GM19395 (cell line): ENCODE results near the gene PIWIL4.
"Not testable (repeated sequence)": the region's sequence is repeated elsewhere in the genome, so short reads cannot be mapped to it uniquely, and the experiment has no call there.

Experiments used
- ATAC-seq: cut with Tn5 transposase; IDR thresholded peaks from one replicate; pipeline ENCODE4 v1.9.1; 2021; ENCODE audit warnings: mild to moderate bottlenecking, moderate library complexity; ENCODE audit not compliant: unreplicated experiment

Gene PIWIL4

DNA sequence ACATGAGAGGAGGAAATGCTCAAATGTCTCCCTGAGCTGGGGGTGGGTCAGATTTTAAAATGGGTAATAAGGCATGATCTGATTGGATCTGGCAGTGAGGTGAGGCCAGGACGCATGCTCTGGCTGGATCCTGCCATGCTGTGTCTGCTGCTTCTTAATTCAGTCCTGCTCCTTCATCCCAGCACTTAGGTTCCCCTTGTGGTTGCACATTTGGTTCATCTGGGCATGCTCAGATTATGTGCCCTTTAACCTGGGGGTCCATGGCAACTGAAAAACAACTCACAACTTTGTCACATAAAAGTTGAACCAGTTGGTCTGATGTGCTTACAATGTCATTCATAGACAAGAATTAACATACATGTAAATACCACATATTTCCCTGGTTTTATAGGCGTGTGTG lies 67.9 kb downstream of the PIWIL4 start:
- ATAC-seq: no peak

DNA sequence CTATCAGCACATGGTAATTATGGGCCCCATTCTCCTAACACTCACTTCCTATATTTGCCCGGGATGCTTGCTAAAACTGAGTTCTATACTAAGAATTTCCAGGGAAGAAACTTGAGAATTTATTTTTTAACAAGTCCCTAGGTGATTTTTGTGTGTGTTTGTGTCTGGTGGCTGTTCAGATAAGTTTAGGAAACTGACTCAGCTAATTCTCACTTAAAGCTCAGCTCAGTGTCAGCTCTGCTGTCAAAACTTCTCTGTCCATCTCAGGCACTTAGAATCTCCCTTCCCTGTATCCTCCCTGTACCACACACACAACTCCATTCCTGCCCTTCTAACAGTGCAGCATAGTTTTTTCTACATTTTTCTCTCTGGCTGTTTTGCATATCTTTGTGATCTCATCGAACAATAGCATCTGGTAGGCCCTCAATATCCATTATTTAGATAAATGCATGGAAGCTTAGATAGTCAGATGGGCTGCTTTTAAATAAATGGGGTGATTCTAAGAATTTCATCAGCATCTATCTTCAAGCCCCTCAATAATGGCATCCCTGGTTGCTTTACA lies 69.3 kb downstream of the PIWIL4 start:
- ATAC-seq: no peak

DNA sequence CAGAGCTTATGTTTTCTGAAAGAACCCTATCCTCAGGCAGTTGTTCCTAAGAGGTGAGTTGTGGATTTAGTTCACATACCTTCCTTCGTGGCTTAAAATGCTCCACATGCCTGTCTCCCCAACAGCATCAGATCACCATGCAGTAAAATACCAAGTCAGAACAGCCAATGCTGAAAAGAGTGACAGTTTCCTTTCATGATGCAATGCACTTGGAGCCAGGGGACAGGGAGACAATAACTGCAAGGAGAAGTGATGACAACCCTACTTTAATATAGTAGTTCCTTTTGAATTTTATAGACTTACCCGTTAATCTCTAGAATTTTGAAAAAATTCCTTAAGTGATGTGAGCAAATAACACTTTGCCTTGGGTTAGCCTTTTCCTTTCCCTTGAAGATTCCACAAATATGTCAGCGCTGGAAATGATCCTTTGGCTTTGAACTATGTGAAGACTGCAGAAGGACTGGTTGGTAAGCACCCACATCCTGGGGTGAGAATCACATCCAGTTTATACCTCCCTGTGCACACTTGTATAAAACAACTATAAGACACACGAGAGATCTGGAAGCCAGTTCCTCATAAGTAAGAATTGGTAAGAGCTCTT lies 71.2 kb downstream of the PIWIL4 start:
- no peak for ATAC-seq

DNA sequence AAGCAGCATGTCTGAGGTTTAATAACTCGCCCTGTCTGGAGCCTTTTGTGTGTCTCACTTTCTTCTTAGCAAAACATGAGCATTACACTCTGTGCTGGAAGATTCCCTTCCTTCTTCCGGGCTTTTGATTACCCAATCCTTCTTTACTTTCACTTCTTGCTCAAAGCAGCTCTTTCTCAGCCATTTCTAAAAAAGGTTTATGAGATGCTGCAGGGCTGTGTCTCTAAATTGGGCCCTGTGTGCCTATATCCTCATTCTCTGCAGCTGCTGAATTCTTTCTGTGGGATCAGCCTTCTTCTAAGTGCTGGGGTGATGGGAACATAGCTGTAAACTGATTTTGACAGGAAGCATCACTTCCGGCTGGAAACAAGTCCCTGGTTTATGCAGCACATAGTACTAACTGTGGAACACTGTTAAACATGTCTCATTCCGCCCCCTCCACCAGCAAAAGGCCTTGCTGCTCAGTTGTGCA lies 71.8 kb downstream of the PIWIL4 start:
- no peak for ATAC-seq

DNA sequence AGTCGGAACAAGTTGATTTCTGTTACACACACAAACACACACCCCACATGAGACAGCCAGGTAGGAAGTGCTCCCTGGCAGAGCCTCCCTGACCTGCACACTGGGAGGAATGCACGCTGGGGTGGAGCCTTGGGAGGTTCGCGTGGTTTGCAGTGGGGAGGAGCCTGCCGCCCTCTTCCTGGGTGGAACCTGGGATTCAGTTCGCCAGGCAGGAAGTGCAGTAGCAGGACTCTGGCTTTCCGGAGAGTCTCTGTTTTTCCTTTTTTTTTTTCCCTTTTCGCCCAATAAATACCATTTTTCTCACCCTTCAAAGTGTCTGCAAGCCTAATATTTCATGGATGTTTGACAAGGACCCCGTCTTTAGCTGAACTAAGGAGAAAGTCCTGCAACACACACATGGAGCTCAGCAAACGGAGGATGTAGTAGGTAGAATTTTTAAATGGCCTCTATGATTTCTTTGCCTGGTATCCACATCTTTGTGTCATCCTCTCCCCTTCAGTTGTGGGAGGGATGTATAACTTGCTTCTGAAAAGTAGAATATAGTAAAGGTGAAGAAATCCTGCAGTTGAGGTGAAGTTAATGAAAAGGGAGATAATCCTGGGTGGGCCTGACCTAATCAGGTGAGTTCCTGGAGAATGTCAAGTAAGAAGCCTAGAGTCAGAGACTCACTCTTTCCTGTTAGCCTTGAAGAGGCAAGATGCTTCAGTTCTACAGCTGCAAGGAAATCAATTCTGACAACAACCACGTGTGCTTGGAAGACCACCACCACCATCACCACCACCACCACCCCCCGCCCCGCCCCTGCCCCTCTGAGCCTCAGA lies 72.9 kb downstream of the PIWIL4 start:
- ATAC-seq: no peak

DNA sequence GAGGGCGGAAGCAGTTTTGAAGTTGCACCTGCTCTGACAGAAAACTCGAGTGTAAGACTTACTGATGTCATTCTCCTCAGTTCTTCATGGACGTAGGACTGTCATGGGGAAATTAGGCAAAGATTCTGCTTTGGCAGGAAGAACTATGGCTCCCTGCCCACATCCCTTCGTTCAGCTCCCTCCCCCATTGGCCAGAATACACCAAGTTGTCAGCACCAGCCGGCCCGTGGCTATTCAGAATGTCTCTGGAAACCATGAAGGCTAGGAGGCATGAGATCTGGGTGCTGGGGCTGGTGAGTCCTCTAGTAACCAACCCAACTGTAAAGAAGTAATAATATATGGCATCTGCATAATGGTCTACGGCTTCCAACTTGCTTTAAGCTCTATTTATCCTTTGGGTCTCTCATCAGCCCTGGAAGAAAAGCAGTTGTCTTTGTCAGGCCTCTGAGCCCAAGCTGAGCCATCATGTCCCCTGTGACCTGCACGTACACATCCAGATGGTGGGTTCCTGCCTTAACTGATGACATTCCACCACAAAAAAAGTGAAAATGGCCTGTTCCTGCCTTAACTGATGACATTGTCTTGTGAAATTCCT lies 74.1 kb downstream of the PIWIL4 start:
- no peak for ATAC-seq

DNA sequence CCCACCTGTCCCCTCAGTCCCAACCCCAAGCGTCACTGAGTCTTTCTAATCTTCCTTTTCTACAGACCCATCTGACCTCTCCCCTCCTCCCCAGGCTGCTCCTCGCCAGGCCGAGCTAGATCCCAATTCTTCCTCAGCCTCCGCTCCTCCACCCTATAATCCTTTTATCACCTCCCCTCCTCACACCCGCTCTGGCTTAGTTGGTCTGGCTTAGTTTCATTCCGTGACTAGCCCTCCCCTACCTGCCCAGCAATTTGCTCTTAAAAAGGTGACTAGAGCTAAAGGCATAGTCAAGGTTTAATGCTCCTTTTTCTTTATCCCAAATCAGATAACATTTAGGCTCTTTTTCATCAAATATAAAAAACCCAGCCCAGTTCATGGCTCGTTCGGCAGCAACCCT lies 76.0 kb downstream of the PIWIL4 start:
- not testable (repeated sequence) for ATAC-seq

DNA sequence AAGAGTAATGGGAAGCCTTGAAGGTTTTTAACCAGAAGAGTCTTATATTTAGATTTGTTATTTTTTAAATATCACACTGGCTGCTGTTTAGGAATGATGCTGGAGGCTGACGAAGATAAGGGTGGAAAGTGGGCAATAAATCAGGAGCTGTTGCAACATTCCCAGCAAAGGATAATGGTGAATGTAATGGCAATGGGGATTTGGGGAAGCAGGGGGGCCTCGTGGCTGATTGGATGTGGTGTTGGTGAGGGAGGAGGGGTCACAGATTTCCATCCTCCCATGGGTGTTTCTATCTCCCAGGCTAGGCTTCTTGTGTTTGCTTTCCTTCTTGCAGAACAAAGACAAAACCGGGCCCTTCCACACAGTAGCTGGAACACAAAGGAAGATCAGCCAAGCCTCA lies 80.8 kb downstream of the PIWIL4 start:
- no peak for ATAC-seq

DNA sequence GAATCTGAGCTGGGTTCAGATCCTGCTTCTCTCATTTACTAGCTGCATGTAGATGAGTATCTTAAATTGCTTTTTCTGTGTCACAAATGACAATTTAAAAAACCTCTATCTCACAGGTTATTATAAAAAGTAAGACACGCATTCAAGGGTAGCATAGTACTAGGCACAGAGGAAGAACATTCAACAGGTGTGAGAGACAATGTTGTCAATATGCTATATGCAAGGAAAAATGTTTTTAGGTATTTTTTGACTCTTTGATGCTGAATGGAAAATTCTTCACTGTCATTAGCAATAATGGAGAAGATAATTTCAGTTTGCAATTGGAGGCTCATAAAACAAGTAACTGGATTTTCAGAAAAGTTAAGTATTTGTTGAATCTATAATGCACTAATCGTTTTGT lies 81.6 kb downstream of the PIWIL4 start:
- no peak for ATAC-seq

DNA sequence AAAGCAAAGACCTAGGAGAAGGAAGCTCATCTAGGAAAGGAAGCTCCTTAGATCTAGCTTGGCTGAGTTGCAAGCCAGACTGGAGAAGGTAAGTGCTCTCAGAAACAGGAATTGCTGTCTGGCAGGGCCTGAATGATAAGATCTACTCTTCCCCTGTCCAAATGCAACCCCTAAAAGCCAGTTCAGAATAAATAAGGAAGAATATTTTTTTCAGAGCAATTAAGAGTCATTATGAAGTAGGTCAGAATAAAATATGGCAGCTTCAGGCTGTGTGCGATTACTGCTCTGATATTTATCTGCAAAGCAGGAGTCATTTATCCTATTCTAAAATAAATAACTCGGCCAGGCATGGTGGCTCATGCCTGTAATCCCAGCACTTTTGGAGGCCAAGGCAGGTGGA lies 82.1 kb downstream of the PIWIL4 start:
- no peak for ATAC-seq

DNA sequence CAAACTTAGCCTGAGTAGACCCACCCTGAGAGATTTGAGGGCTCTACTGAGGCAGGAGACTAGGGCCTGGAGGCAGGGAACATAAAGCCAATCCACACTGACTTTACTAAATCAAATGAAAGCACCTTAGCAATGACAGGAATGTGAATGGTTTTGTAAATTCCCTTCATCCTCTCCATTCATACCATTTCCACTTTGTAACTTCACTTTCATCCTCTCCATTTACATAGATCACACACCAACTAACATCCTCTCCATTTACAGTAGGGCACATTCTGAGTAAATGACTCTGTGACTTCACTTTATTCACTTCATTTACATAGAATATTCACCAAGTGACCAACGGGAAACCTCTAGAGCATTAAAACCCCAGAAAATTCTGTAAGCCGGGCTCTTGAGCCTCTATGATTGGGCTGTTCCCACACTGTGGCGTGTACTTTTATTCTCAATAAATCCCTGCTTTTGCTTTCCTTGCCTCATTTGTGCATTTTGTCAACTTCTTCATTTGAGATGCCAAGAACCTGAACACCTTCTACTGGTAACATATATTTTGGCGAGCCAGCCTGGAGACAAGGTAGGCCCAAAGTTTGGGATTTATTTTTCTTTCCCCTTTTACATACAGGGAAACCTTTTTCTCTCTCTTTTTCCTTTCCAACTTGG lies 82.9 kb downstream of the PIWIL4 start:
- ATAC-seq: no peak

DNA sequence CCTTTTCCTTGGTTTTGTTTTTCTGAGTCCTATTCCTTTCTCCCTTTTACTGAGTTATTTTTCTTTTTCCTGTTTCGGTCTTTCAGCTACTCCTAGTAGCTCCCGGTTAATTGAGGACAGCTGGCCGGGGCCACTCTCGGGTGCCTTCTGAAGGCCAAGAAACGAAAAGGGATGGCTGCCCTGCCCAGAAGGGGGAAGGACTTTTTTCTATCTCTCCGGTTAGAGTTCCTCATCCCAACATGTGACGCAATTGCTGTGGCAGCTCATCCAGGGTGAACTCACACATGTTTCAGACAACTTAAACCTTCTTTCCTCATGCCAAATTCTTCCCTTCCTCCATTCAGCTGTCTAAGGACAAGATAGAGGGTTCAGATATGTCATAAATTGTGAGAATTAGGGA lies 83.6 kb downstream of the PIWIL4 start:
- no peak for ATAC-seq

DNA sequence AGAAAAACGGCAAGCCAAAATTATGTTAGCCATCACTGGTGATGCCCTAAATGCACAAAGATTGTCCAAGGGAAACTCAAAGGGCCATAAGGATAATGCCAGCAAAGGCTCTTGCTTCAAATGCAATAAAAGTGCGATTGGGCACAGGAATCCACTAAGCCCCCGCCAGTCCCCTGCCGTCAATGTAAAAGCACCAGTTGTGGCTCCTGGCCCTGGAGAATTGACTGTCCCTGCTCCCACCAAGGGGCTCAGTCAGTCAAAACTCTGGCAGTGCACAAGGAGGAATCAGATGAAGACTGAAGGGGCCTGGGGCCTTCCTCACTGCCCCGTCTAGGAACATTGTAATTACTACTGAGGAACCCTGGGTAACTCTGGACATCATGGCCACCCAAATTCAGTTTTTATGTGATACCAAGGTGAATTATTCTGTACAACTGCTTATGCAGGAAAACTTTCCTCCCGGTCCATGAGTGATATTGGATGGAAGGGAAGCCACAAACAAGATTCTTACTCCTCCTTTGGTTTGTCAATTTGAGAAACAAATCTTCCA lies 85.6 kb downstream of the PIWIL4 start:
- ATAC-seq: no peak

DNA sequence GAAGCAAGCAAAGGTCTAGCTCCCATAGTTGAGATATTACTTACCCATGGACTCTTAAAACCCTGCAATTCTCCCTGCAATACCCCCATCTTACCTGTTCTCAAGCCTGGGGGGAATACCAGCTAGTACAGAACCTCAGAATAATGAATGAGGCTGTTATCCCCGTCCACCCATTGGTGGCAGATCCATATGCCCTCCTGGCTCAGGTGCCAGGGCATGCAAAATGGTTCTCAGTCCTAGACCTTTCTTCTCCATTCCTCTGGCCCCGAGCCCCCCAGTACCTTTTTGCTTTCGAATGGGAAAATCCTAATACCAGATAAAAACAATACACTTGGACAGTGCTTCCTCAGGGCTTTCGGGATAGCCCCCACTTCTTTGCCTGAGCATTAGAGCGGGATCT lies 86.4 kb downstream of the PIWIL4 start:
- ATAC-seq: no peak

DNA sequence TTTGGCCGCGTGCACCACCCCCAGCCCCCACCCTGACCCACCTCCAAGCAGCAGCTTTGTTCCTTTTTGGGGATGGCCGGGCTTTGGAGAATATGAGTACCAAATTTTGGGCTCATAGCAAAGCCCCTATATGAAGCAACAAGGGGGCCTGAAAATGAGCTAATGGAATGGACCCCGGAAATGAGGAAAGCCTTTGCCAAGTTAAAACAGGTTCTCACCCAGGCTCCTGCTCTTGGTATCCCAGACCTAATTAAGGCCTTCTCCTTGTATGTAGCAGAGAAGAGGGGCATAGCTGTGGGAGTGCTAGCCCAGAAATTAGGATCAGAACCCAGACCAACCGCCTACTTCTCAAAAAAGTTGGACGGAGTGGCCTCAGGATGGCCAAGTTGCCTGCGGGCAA lies 87.0 kb downstream of the PIWIL4 start:
- ATAC-seq: no peak

DNA sequence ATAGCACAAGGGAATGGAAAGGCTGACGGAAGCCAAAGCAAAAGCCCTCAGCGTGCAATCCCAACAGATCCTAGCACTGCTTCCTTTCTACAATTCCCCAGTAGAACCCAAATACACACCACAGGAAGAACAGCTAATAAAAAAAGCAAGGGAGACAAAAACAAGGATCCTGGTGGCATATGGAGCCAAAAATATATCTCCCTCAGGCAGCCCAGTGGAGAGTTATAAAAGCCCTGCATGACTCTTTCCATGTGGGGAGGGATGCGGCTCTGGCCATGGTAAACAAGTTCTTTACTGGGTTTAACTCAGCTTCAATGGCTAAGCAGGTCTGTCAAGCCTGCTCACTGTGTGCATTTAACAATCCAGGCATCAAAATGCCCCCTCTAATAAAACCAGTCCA lies 88.1 kb downstream of the PIWIL4 start:
- no peak for ATAC-seq

DNA sequence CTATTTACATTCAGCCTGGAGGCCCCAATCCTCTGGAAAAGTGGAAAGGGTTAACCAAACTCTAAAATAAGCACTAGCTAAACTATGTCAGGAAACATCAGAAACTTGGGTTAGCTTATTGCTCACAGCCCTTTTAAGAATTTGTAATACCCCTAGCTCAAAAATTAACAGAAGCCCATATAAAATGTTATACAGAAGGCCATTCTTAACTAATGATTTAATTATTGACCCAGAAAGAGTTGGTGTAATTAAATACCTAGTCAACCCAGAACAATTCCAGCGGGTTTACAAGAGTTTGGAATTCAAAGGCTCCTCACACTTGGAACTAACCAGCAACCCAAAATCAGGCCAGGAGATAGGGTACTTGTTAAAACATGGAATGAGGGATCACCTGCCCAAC lies 88.8 kb downstream of the PIWIL4 start:
- ATAC-seq: no peak

DNA sequence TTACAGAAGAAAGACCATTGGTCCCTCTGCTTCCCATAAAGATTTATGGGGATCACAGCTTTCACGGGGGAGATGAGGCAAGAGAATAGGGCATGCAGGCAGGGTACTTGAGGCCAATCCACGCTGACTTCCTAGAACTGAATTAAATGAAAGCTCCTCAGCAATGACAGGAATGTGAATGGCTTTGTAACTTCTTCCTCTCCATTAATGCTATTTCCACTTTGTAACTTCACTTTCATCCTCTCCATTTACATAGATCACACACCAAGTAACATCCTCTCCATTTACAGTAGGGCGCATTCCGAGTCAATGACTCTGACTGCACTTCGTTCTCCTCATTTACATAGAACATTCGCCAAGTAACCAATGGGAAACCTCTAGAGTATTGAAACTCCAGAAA lies 89.8 kb downstream of the PIWIL4 start:
- ATAC-seq: no peak

DNA sequence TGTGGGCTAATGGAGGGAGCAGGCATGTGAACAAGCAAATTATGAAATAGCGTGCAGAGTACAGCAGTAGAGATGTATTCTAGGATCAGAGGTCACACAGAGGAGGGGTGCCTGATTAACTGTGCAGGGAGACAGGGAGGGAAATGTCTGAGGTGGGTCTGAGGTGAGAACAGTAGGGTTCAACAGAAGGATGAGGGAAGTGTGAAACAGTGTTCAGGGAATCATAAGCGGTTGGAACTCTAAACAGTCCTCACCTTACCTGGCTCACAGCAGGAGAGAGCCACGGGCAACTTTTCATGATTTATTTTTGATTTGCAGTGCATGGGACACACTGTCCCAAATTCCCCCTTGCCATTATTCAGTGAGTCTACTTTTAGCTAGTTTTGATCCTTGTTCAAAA lies 90.5 kb downstream of the PIWIL4 start:
- ATAC-seq: no peak

DNA sequence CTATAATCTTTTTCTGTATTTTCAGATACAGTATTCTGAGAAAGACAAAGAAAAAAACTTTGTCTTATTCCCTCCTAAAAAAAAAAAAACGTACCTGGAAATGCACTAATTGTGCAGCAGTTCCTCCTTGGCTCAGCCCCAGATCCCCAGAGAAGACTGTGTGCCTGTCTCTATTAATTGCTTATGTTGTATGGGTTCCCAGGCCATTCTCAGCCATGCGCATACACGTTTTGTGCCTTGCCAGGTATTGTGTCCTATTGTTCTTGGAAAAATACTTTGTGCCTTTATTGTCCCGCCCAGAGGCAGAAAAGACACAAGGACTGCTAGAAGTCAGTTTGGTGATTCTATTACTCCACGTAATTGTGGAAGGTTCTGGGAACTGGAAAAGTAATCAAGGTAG lies 91.2 kb downstream of the PIWIL4 start:
- ATAC-seq: no peak

DNA sequence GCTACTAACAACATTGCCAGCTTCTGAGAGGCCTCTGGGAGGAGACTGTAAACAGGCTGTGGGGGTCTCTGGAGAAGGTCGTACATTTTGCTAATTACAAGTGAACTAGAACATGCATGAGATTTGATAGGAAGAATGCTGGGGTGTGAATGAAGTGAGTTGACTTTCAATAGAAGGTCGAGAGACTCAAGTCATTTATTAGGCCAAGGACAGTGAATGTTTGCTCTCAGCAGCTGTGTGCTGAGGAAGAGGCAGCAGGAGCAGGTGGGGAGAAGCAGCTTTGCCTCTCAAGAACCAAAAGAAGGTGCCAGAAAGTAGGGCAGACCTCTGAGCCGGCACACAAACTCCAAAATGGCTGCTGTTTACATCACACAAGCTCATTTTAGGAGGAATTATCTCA lies 91.7 kb downstream of the PIWIL4 start:
- no peak for ATAC-seq
